ENCODE data around the gene AGL.

DNA sequence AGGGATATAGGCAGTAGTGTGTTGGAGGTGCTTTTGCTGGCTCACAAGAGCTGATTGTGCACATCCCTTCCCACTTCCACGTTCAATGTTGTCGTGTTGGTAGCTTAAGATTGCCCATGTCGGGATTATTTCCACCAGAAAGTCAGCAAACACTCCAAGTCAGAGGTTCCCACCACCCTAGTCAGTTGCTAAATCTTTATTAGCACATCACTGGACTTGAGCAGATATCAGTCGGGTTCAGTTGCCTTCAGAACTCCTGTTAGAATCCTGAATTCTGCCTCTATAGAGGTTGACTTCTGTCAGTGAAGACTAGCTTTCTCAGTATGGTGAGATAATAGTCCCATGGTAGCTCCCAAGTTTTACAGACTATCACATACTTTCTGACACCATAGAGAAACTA lies 10.5 kb downstream of the AGL start:
- TF ChIP-seq, protein P1, sequence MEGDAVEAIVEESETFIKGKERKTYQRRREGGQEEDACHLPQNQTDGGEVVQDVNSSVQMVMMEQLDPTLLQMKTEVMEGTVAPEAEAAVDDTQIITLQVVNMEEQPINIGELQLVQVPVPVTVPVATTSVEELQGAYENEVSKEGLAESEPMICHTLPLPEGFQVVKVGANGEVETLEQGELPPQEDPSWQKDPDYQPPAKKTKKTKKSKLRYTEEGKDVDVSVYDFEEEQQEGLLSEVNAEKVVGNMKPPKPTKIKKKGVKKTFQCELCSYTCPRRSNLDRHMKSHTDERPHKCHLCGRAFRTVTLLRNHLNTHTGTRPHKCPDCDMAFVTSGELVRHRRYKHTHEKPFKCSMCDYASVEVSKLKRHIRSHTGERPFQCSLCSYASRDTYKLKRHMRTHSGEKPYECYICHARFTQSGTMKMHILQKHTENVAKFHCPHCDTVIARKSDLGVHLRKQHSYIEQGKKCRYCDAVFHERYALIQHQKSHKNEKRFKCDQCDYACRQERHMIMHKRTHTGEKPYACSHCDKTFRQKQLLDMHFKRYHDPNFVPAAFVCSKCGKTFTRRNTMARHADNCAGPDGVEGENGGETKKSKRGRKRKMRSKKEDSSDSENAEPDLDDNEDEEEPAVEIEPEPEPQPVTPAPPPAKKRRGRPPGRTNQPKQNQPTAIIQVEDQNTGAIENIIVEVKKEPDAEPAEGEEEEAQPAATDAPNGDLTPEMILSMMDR (conservative IDR thresholded peaks at IDR 0.05; ENCODE audit: low read depth, low read length) = no peak
- TF ChIP-seq EZH2 (IDR thresholded peaks at IDR 0.05; ENCODE audit: borderline replicate concordance, low read depth, low read length, poor library complexity, severe bottlenecking) = no peak
